Endodermal cell (in vitro differentiated cells): Measurements from ENCODE around the gene ZNF48. TPM values are rescaled to one million over a fixed set of nuclear protein-coding genes. Genes with fewer than 3 reads are reported as not detected.
A peak's percentile ranks its signal among the peaks of the same experiment; 100 is the strongest.

Experiments used
- DNase-seq: peaks from one replicate; pipeline ENCODE4 v3.0.0-alpha.2; 2017
- H3K27ac ChIP-seq: 2 replicates; pipeline ENCODE4 v1.5.1; 2013; ENCODE audit warnings: mild to moderate bottlenecking, low read depth, low read length, moderate library complexity
- H3K27me3 ChIP-seq: 2 replicates; pipeline ENCODE4 v1.6.1; 2013; ENCODE audit warnings: mild to moderate bottlenecking, low read length, moderate library complexity; ENCODE audit not compliant: insufficient read depth, control insufficient read depth, poor library complexity, severe bottlenecking
- H3K36me3 ChIP-seq: 2 replicates; pipeline ENCODE4 v1.7.0; 2013; ENCODE audit warnings: mild to moderate bottlenecking, low read length, moderate library complexity; ENCODE audit not compliant: control insufficient read depth, insufficient read depth
- H3K4me1 ChIP-seq: one replicate; pipeline ENCODE4 v1.7.0; 2013; ENCODE audit warnings: low read length; ENCODE audit not compliant: control insufficient read depth, insufficient read depth
- H3K4me3 ChIP-seq: 2 replicates; pipeline ENCODE4 v1.5.1; 2013; ENCODE audit warnings: mild to moderate bottlenecking, low read length, moderate library complexity
- H3K9ac ChIP-seq: 2 replicates; pipeline ENCODE4 v1.6.1; 2013; ENCODE audit warnings: mild to moderate bottlenecking, low read length, moderate library complexity; ENCODE audit not compliant: poor library complexity, severe bottlenecking; ENCODE audit errors: extremely low read depth
- H3K9me3 ChIP-seq: 2 replicates; pipeline ENCODE4 v1.6.1; 2013; ENCODE audit warnings: mild to moderate bottlenecking, low read length, moderate library complexity; ENCODE audit not compliant: control insufficient read depth
- H3K27ac Mint-ChIP-seq: 2 replicates; pipeline ENCODE4 v1.8.0; 2020; ENCODE audit warnings: mixed read lengths
- H3K27me3 Mint-ChIP-seq: 2 replicates; pipeline ENCODE4 v1.8.0; 2021; ENCODE audit warnings: mild to moderate bottlenecking, mixed read lengths; ENCODE audit not compliant: insufficient read depth
- H3K36me3 Mint-ChIP-seq: 2 replicates; pipeline ENCODE4 v1.8.0; 2020; ENCODE audit warnings: low read depth, mixed read lengths
- H3K4me1 Mint-ChIP-seq: 2 replicates; pipeline ENCODE4 v1.8.0; 2020; ENCODE audit warnings: mixed read lengths
- H3K4me3 Mint-ChIP-seq: 2 replicates; pipeline ENCODE4 v1.8.0; 2020; ENCODE audit warnings: mild to moderate bottlenecking, moderate library complexity, mixed read lengths
- H3K9me3 Mint-ChIP-seq: 2 replicates; pipeline ENCODE4 v1.8.0; 2020; ENCODE audit warnings: mild to moderate bottlenecking, mixed read lengths
- CTCF ChIP-seq: fragments of 200-600 bp; sonication (generic); conservative IDR thresholded peaks from 2 replicates; pipeline ENCODE4 v1.5.0; 2021; ENCODE audit warnings: antibody characterized with exemption, mild to moderate bottlenecking
- WGBS, 2 experiments: methylation state at CpG; one replicate each; pipeline versions ENCODE4 v1.1.5 to v1.1.7; 2013; ENCODE audit warnings: missing lambda C conversion rate in 2 of 2, mixed read lengths in 1 of 2; ENCODE audit not compliant: insufficient coverage in 1 of 2, insufficient read length in 1 of 2; 5-methylcytosine and 5-hydroxymethylcytosine counted together
- total RNA-seq, 2 donors: library from RNA; stranded (reverse); fragmentation: NEBNext Ultra II Directional in 1 of 2; extraction: Animal tissue kit (Norgen Biotek cat#: 25700) in 1 of 2; gene quantifications; 2 replicates in 1 of 2; 3 replicates in 1 of 2; pipeline ENCODE4 v1.2.1, GENCODE V29; 2021

Gene ZNF48
- total RNA-seq, 2 donors from 2014 or later: 40.1 to 58.4 TPM

GRCh38 chr16:30437511-30438046 is 42.4 kb downstream of the ZNF48 start:
- no peak for TF ChIP-seq CTCF
- Mint-ChIP-seq H3K4me1 (peaks cover 3% of the 10 kb centered on the region), H3K36me3 (no peaks in the 10 kb centered on the region), H3K9me3 (peaks cover 3% of the 10 kb centered on the region), H3K27me3 (peaks cover 38% of the 10 kb centered on the region), H3K4me3 (no peak overlapping the region), H3K27ac (peak overlapping the region; percentile 92)
- no peak overlapping the region for H3K27ac ChIP-seq
- H3K27me3 ChIP-seq: no peaks in the 10 kb centered on the region
- H3K9me3 ChIP-seq: no peaks in the 10 kb centered on the region
- peak; percentile 77 for DNase-seq
- peak overlapping the region; percentile 21 for H3K9ac ChIP-seq
- no peak overlapping the region for H3K4me3 ChIP-seq
- WGBS, 2 experiments: 63 to 75% methylated on average over 3 of the region's 3 CpGs
- H3K4me1 ChIP-seq: no peaks in the 10 kb centered on the region
- no peaks in the 10 kb centered on the region for H3K36me3 ChIP-seq

DNA sequence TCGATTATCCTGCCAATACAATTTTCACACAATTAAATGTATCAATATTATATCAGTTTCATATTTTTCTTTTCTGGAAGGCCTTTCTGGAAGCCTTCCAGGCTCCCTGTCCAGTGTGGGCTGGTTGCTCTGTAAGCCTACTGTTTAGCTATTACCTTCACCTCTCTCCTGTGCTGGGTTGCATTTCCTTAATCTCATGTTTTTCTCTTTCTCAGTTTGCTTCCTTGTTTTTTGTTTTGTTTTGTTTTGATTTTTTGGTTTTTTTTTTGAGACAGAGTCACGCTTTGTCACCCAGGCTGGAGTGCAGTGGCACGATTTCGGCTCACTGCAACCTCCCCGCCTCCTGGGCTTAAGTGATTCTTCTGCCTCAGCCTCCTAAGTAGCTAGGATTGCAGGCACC is 43.6 kb downstream of the ZNF48 start:
- Mint-ChIP-seq H3K36me3 (peaks cover 9% of the 10 kb centered on the region), H3K9me3 (peaks cover 4% of the 10 kb centered on the region), H3K4me1 (peaks cover 3% of the 10 kb centered on the region), H3K27me3 (peaks cover 26% of the 10 kb centered on the region), H3K4me3 (no peak overlapping the region), H3K27ac (no peak overlapping the region)
- no peak overlapping the region for H3K9ac ChIP-seq
- 82 to 91% methylated on average over 2 to 5 of the region's 5 CpGs for WGBS, 2 experiments
- H3K27me3 ChIP-seq: no peaks in the 10 kb centered on the region
- no peaks in the 10 kb centered on the region for H3K9me3 ChIP-seq
- peaks cover 7% of the 10 kb centered on the region for H3K36me3 ChIP-seq
- no peaks in the 10 kb centered on the region for H3K4me1 ChIP-seq
- TF ChIP-seq CTCF: no peak
- H3K4me3 ChIP-seq: no peak overlapping the region
- no peak overlapping the region for H3K27ac ChIP-seq
- DNase-seq: no peak

DNA sequence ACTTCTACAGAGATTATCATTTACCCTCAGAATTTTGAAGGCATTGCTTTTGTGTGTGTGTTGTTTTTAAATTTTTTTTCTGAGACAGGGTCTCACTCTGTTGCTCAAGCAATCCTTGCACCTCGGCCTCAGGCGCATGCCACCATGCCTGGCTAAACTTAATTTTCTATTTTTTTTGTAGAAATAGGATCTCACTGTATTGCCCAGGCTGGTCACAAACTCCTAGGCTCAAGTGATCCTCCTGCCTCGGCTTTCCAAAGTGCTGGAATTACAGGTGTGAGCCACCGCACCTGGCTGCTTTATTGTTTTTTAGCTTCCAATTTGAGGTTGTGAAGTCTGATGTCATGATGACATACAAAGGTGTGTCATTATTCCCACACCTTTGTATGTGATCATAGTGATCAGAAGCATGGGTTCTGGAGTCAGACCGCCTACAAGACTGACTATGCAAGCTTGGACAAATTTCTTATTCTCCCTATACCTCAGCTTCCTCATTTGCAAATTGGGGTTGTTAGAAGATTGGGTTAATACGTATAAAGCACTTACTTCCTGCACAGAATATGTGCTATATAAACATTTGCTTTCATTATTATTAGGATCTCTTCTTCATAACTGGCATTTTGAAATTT is 44.6 kb downstream of the ZNF48 start:
- H3K27me3 ChIP-seq: no peaks in the 10 kb centered on the region
- no peak overlapping the region for H3K27ac Mint-ChIP-seq
- H3K4me3 ChIP-seq: no peak overlapping the region
- no peak overlapping the region for H3K9ac ChIP-seq
- WGBS, 2 experiments: 93 to 98% methylated on average over 5 of the region's 6 CpGs
- H3K9me3 ChIP-seq: peaks cover 8% of the 10 kb centered on the region
- H3K4me1 ChIP-seq: peaks cover 2% of the 10 kb centered on the region
- DNase-seq: no peak
- H3K27ac ChIP-seq: no peak overlapping the region
- H3K4me1 Mint-ChIP-seq: peaks cover 3% of the 10 kb centered on the region
- peaks cover 14% of the 10 kb centered on the region for H3K36me3 ChIP-seq
- TF ChIP-seq CTCF: no peak
- H3K36me3 Mint-ChIP-seq: peaks cover 19% of the 10 kb centered on the region
- H3K4me3 Mint-ChIP-seq: no peak overlapping the region
- H3K27me3 Mint-ChIP-seq: peaks cover 16% of the 10 kb centered on the region
- peaks cover 9% of the 10 kb centered on the region for H3K9me3 Mint-ChIP-seq
